Tibial nerve (tissue), 4 donors: Measurements from ENCODE around the gene KLHL26.

Experiments
- EP300 ChIP-seq, 2 donors: sonication (generic); formaldehyde crosslinking; IDR thresholded peaks; one replicate each; pipeline ENCODE4 v1.6.1; 2017; ENCODE audit warnings: antibody characterized with exemption in 2 of 2, mild to moderate bottlenecking in 1 of 2
- TF ChIP-seq, protein P1 (sequence below), 5 experiments: fragments of 200-600 bp in 3 of 5; fragments of 450-650 bp in 2 of 5; sonication (generic) in 3 of 5; IDR thresholded peaks; one replicate each; pipeline ENCODE4 v1.5.1; 2016 to 2019; ENCODE audit warnings: antibody characterized with exemption in 5 of 5, mild to moderate bottlenecking in 3 of 5, moderate library complexity in 2 of 5

DNA sequence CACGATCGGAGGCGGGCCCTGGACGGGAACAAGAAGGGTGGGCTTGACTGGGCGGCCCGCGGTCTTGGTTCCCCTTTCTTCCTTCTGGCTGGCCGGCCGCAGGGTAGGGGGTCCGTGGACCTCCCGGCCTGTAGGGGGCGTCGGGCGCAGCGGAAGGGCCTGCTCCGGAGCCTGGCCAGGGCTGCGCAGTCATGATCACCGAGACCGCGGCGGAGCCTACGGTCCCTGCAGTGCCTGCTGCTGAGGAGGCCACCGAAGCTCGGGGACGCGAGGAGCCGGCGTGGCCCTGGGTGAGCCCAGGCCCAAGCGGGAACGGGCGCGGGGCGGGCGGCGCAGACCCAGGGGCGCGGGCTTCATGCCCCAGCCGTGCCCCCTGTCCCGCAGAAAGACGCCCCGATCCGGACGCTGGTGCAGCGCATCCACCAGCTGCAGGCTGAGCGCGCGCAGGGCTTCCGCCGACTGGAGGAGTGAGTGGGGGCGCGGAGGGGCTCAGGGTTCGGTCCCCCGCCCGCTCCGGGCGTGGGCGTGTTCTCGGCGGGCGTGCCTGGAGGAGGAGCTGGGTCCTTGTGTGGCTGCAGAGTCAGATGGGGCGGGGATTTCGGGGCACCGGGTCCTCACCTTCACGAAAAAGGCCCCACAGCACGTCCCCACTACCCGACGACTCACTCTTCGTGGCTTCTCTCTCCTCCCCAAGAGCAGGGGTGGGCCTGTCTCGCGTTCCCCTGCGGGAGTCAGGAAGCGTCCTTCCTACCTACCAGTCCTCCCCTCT is 48.0 kb upstream of the KLHL26 start, which contains the start of gene REX1BD:
- TF ChIP-seq, protein P1, sequence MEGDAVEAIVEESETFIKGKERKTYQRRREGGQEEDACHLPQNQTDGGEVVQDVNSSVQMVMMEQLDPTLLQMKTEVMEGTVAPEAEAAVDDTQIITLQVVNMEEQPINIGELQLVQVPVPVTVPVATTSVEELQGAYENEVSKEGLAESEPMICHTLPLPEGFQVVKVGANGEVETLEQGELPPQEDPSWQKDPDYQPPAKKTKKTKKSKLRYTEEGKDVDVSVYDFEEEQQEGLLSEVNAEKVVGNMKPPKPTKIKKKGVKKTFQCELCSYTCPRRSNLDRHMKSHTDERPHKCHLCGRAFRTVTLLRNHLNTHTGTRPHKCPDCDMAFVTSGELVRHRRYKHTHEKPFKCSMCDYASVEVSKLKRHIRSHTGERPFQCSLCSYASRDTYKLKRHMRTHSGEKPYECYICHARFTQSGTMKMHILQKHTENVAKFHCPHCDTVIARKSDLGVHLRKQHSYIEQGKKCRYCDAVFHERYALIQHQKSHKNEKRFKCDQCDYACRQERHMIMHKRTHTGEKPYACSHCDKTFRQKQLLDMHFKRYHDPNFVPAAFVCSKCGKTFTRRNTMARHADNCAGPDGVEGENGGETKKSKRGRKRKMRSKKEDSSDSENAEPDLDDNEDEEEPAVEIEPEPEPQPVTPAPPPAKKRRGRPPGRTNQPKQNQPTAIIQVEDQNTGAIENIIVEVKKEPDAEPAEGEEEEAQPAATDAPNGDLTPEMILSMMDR (IDR thresholded peaks at IDR 0.05) = peak; percentile 86 to 94 (median 90)
- peak in 1 of 2 donors; percentile 42 for TF ChIP-seq EP300 (IDR thresholded peaks at IDR 0.05)
